Fibroblast of lung (primary cell): ENCODE measurements around the gene TMEM94.

Experiments
- CTCF ChIP-seq, 2 donors: IDR thresholded peaks in 1 of 2; conservative IDR thresholded peaks in 1 of 2; 1 replicate in 1 of 2; 2 replicates in 1 of 2; pipeline ENCODE4 v1.5.1; 2011 to 2012; ENCODE audit warnings: low read length in 2 of 2, control low read depth in 1 of 2, inconsistent platforms in 1 of 2, low read depth in 1 of 2, mild to moderate bottlenecking in 1 of 2
- EZH2 ChIP-seq: IDR thresholded peaks from 2 replicates; pipeline ENCODE4 v1.5.1; 2012; ENCODE audit warnings: low read length, control low read depth, mild to moderate bottlenecking; ENCODE audit errors: missing control alignments

- TF ChIP-seq CTCF (conservative IDR thresholded peaks at IDR 0.05 in 1 of 2, IDR thresholded peaks at IDR 0.05 in 1 of 2; ENCODE audit: low read depth in 1 of 2, low read length in 2 of 2) (no peak), EZH2 (no peak)
These were observed 61.8 kb downstream of the TMEM94 start for GRCh38 chr17:75518201-75518600.
